Stimulated activated CD8-positive, alpha-beta memory T cell treated with anti-CD3 and anti-CD28 coated beads, Interleukin-15, amount 100 ng/mL, for 4 hours (primary cell): ENCODE results near the gene PBRM1.
"Not testable (repeated sequence)": the region's sequence is repeated elsewhere in the genome, so short reads cannot be mapped to it uniquely, and the experiment has no call there.

Experiments used
- DNase-seq, 2 donors: peaks; one replicate each; pipeline ENCODE4 v3.0.0-alpha.2; 2020; ENCODE audit warnings: low read depth in 2 of 2

Gene PBRM1

GRCh38 chr3:52685709-52686691, at the start of gene PBRM1, which contains the start of gene GNL3:
PBRM1 (minus strand) TSS chr3:52685913.
GNL3 (plus strand) TSS chr3:52686032; CDS start chr3:52686093, 61 bp downstream.
- DNase-seq = peak; percentile 84 to 87

GRCh38 chr3:52733256-52733891, 47.7 kb upstream of the PBRM1 start:
- DNase-seq = no peak

GRCh38 chr3:52731590-52731989, 45.9 kb upstream of the PBRM1 start:
- no peak for DNase-seq

GRCh38 chr3:52730681-52731080, 45.0 kb upstream of the PBRM1 start:
- DNase-seq = no peak

- not testable (repeated sequence) for DNase-seq
Measured at GRCh38 chr3:52728753-52729152, 43.0 kb upstream of the PBRM1 start.

- DNase-seq = no peak
Measured at GRCh38 chr3:52724511-52724910, 38.8 kb upstream of the PBRM1 start.

GRCh38 chr3:52723935-52724334, 38.2 kb upstream of the PBRM1 start:
- DNase-seq = no peak

GRCh38 chr3:52722491-52722890, 36.8 kb upstream of the PBRM1 start:
- no peak for DNase-seq

- DNase-seq = no peak
Measured at GRCh38 chr3:52721730-52722008, 36.0 kb upstream of the PBRM1 start.

GRCh38 chr3:52721002-52721729, 35.5 kb upstream of the PBRM1 start:
- DNase-seq = no peak

- DNase-seq = no peak
Measured at GRCh38 chr3:52719618-52720017, 33.9 kb upstream of the PBRM1 start.

GRCh38 chr3:52715714-52716305, 30.1 kb upstream of the PBRM1 start:
- no peak for DNase-seq

- DNase-seq = no peak
Measured at GRCh38 chr3:52714335-52715302, 28.9 kb upstream of the PBRM1 start.

- DNase-seq = no peak
Measured at GRCh38 chr3:52712291-52713212, 26.8 kb upstream of the PBRM1 start.

GRCh38 chr3:52710512-52710911, 24.8 kb upstream of the PBRM1 start:
- DNase-seq = no peak

- DNase-seq = no peak
Measured at GRCh38 chr3:52707585-52707984, 21.9 kb upstream of the PBRM1 start.

GRCh38 chr3:52705688-52706686, 20.3 kb upstream of the PBRM1 start, which contains the start of the genes GLT8D1 and SPCS1:
GLT8D1 (minus strand) TSS chr3:52705791; CDS start chr3:52700460, 5,331 bp downstream.
SPCS1 (plus strand) TSS chr3:52706106; CDS start chr3:52706247, 141 bp downstream.
- peak; percentile 72 to 74 for DNase-seq

- DNase-seq = no peak
Measured at GRCh38 chr3:52705438-52705687, 19.6 kb upstream of the PBRM1 start.
